ENCODE results near the gene NFATC2. TPM values are rescaled to one million over a fixed set of nuclear protein-coding genes. Genes with fewer than 3 reads are reported as not detected.

NFATC2 gene
- total and polyA plus RNA-seq, 2 of the 8 experiments (the other 6 are each of a cell fraction or from before 2014, with no cell fraction given), result 0.27 to 0.91 TPM

DNA sequence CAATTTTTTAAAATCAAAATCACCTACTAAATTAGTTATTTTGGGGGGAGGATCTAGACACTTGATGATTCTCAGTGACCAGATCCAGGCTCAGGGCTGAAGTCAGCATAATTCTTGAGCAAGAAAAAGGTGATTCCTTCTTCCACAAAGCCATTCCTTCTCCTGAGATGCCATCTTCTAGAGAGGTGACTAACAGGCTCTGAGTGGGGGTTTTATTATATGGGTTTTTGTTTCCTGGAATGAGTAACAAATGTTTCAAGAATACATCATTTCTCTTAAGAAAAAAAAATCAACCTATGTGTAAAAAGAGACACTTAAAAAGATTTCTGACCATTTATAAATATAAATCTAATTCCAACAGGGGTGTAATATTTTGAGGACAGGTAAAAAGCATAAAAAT lies 154.3 kb downstream of the NFATC2 start:
- no peak for DNase-seq (ENCODE audit: low read depth in 1 of 2, low spot score in 2 of 2)
- no peak for FAIRE-seq
- TF ChIP-seq TCF12 (IDR thresholded peaks at IDR 0.05; ENCODE audit: low read depth, low read length) (no peak), RNF2 (IDR thresholded peaks at IDR 0.05; ENCODE audit: borderline replicate concordance, low read depth, low read length, missing control alignments, poor library complexity, severe bottlenecking) (no peak), MAFK (IDR thresholded peaks at IDR 0.05; ENCODE audit: low read depth, low read length) (no peak), TBP (IDR thresholded peaks at IDR 0.05; ENCODE audit: low read depth, low read length) (no peak), EZH2 (IDR thresholded peaks at IDR 0.05; ENCODE audit: low read depth, low read length, severe bottlenecking) (no peak)
- TF ChIP-seq, protein P1, sequence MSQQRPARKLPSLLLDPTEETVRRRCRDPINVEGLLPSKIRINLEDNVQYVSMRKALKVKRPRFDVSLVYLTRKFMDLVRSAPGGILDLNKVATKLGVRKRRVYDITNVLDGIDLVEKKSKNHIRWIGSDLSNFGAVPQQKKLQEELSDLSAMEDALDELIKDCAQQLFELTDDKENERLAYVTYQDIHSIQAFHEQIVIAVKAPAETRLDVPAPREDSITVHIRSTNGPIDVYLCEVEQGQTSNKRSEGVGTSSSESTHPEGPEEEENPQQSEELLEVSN (IDR thresholded peaks at IDR 0.05), result no peak
- TF ChIP-seq, protein P2, sequence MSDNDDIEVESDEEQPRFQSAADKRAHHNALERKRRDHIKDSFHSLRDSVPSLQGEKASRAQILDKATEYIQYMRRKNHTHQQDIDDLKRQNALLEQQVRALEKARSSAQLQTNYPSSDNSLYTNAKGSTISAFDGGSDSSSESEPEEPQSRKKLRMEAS (IDR thresholded peaks at IDR 0.05), result no peak
- no peak overlapping the region for H3K4ac ChIP-seq (replicated peaks; ENCODE audit: insufficient read length, low read depth, low read length)
- H3K27ac ChIP-seq (ENCODE audit: low read depth, low read length), result no peak overlapping the region
- peaks cover 2 to 18% (median 10%) of the 10 kb centered on the region in 4 experiments; a peak in 6 of 7 replicates for H3K4me1 ChIP-seq (replicated peaks in 1 of 4; ENCODE audit: control insufficient read depth in 3 of 4, insufficient read depth in 4 of 4, low read length in 3 of 4)
- ChIA-PET POLR2A (ENCODE audit: partially characterized antibody) (interaction anchor here (1.2 kb wide), 1 partner anchor 12 kb away, joined by 3 read pairs; no protein-coding TSS in a partner anchor), CTCF (ENCODE audit: partially characterized antibody) (interaction anchor here (0.6 to 3.1 kb wide), 5 partner anchors 16 to 400 kb away, joined by 3 to 16 read pairs (median 6); partner anchors contain the start of gene NFATC2)
- H3K9ac ChIP-seq (replicated peaks in 1 of 4; ENCODE audit: extremely low read depth in 1 of 4, low read depth in 3 of 4, low read length in 3 of 4), result no peak overlapping the region
- no peak overlapping the region for H3K4me3 ChIP-seq (ENCODE audit: extremely low read depth in 1 of 4, insufficient read depth in 2 of 4, low read depth in 3 of 4, low read length in 4 of 4)
- no peaks in the 10 kb centered on the region for H3K79me1 ChIP-seq (ENCODE audit: low read depth, low read length)
- no peak overlapping the region for H4K8ac ChIP-seq (ENCODE audit: extremely low read depth, insufficient read depth, low read length)
- H3K4me2 ChIP-seq (ENCODE audit: insufficient read depth in 1 of 2, low read depth in 2 of 2, low read length in 2 of 2), result no peak overlapping the region; a peak in 1 of 4 replicates
- H2AK5ac ChIP-seq (ENCODE audit: low read depth, low read length), result no peak overlapping the region
- H3K23ac ChIP-seq (ENCODE audit: insufficient read length), result no peak overlapping the region
- no peak overlapping the region for H3K18ac ChIP-seq (ENCODE audit: extremely low read depth, low read length)
- H3K56ac ChIP-seq (replicated peaks; ENCODE audit: insufficient read length, low read depth, low read length), result no peak overlapping the region
- H3K27me3 ChIP-seq (replicated peaks in 1 of 4; ENCODE audit: control insufficient read depth in 3 of 4, extremely low read depth in 1 of 4, insufficient read depth in 3 of 4, low read length in 3 of 4), result no peaks in the 10 kb centered on the region; a peak in 1 of 7 replicates
- H3K79me2 ChIP-seq (ENCODE audit: control insufficient read depth in 1 of 2, insufficient read depth in 2 of 2, low read length in 2 of 2), result no peaks in the 10 kb centered on the region
- H3K9me3 ChIP-seq (ENCODE audit: insufficient read depth in 2 of 2, low read depth in 1 of 2, low read length in 1 of 2), result no peaks in the 10 kb centered on the region
- no peaks in the 10 kb centered on the region for H4K20me1 ChIP-seq (replicated peaks in 1 of 2; ENCODE audit: control insufficient read depth in 1 of 2, insufficient read depth in 2 of 2, low read length in 2 of 2)
- no peak overlapping the region for H4K91ac ChIP-seq (replicated peaks; ENCODE audit: insufficient read length, low read length)
- H2BK12ac ChIP-seq (ENCODE audit: low read depth, low read length), result no peak overlapping the region
- H2BK5ac ChIP-seq (ENCODE audit: low read depth, low read length), result no peak overlapping the region
- no peak overlapping the region for H2BK20ac ChIP-seq (ENCODE audit: low read length)
- H3K36me3 ChIP-seq (ENCODE audit: control insufficient read depth in 2 of 4, insufficient read depth in 4 of 4, low read length in 3 of 4), result no peaks in the 10 kb centered on the region
- H2AFZ ChIP-seq (ENCODE audit: low read length), result no peak overlapping the region
- H3K23me2 ChIP-seq (ENCODE audit: low read depth, low read length), result no peaks in the 10 kb centered on the region
- H3K14ac ChIP-seq (ENCODE audit: insufficient read length), result no peak overlapping the region
- no peak overlapping the region for H2BK120ac ChIP-seq (replicated peaks; ENCODE audit: low read depth, low read length)
- no peak overlapping the region for H2BK15ac ChIP-seq (ENCODE audit: low read length)
- no peak overlapping the region for H4K5ac ChIP-seq (ENCODE audit: insufficient read length, low read depth, low read length)
